Smooth muscle cell (in vitro differentiated cells): ENCODE measurements around the gene KMT2B. TPM values are rescaled to one million over a fixed set of nuclear protein-coding genes. Genes with fewer than 3 reads are reported as not detected.
A peak's percentile ranks its signal among the peaks of the same experiment; 100 is the strongest.

ENCODE experiments used
- DNase-seq: peaks from one replicate; lab custom pipeline; 2025; ENCODE audit not compliant: unreplicated experiment; lab: John Stamatoyannopoulos, UW
- H2AFZ ChIP-seq: fragments of 200-600 bp; sonication (generic); 2 replicates; pipeline ENCODE4 v1.6.0; 2016; ENCODE audit warnings: antibody characterized with exemption, low read depth, mild to moderate bottlenecking
- H3F3A ChIP-seq: fragments of 200-600 bp; sonication (generic); 2 replicates; pipeline ENCODE4 v1.6.0; 2017; ENCODE audit warnings: antibody characterized with exemption, low read depth
- H3K27ac ChIP-seq: fragments of 200-600 bp; sonication (generic); 2 replicates; pipeline ENCODE4 v1.5.1; 2016; ENCODE audit warnings: low read depth, mild to moderate bottlenecking
- H3K27me3 ChIP-seq: fragments of 200-600 bp; sonication (generic); 2 replicates; pipeline ENCODE4 v1.6.1; 2016; ENCODE audit warnings: low read depth, mild to moderate bottlenecking
- H3K36me3 ChIP-seq: fragments of 200-600 bp; sonication (generic); 2 replicates; pipeline ENCODE4 v1.5.1; 2016; ENCODE audit warnings: low read depth
- H3K4me1 ChIP-seq: fragments of 200-600 bp; sonication (generic); 2 replicates; pipeline ENCODE4 v1.5.1; 2016; ENCODE audit warnings: low read depth
- H3K4me2 ChIP-seq: fragments of 200-600 bp; sonication (generic); 2 replicates; pipeline ENCODE4 v1.6.0; 2016; ENCODE audit warnings: mild to moderate bottlenecking
- H3K4me3 ChIP-seq: fragments of 200-600 bp; sonication (generic); 2 replicates; pipeline ENCODE4 v1.5.1; 2016; ENCODE audit warnings: mild to moderate bottlenecking
- H3K79me2 ChIP-seq: fragments of 200-600 bp; sonication (generic); 2 replicates; pipeline ENCODE4 v1.6.0; 2016; ENCODE audit warnings: low read depth, mild to moderate bottlenecking
- H3K9ac ChIP-seq: fragments of 200-600 bp; sonication (generic); 2 replicates; pipeline ENCODE4 v1.6.0; 2016; ENCODE audit warnings: low read depth
- H3K9me3 ChIP-seq: fragments of 200-600 bp; sonication (generic); replicated peaks from 2 replicates; pipeline ENCODE4 v1.5.1; 2016; ENCODE audit warnings: low read depth
- H4K20me1 ChIP-seq: fragments of 200-600 bp; sonication (generic); 2 replicates; pipeline ENCODE4 v1.6.0; 2016; ENCODE audit warnings: low read depth
- WGBS: methylation state at CpG from one replicate; pipeline ENCODE4 v1.1.7; 2016; ENCODE audit warnings: low lambda C conversion rate; 5-methylcytosine and 5-hydroxymethylcytosine counted together
- polyA plus RNA-seq: library from polyadenylated mRNA; unstranded; fragments of >200 nt; fragmentation: Nextera tagmentation; extraction: Ambion mirVana; gene quantifications from 2 replicates; pipeline ENCODE4 v1.2.1, GENCODE V29; 2016
- total RNA-seq: library from RNA; depleted of rRNA; stranded (reverse); fragments of >200 nt; gene quantifications from 2 replicates; pipeline ENCODE4 v1.2.3, GENCODE V29; 2014
- TF ChIP-seq, protein P1 (sequence below): fragments of 200-600 bp; sonication (generic); IDR thresholded peaks from 2 replicates; pipeline ENCODE4 v1.5.1; 2017; ENCODE audit warnings: borderline replicate concordance, mild to moderate bottlenecking, antibody characterized with exemption; ENCODE audit not compliant: insufficient read depth, poor library complexity, severe bottlenecking

KMT2B gene
- total and polyA plus RNA-seq, 2 experiments from 2014 or later = 8.8 to 31.1 TPM

DNA sequence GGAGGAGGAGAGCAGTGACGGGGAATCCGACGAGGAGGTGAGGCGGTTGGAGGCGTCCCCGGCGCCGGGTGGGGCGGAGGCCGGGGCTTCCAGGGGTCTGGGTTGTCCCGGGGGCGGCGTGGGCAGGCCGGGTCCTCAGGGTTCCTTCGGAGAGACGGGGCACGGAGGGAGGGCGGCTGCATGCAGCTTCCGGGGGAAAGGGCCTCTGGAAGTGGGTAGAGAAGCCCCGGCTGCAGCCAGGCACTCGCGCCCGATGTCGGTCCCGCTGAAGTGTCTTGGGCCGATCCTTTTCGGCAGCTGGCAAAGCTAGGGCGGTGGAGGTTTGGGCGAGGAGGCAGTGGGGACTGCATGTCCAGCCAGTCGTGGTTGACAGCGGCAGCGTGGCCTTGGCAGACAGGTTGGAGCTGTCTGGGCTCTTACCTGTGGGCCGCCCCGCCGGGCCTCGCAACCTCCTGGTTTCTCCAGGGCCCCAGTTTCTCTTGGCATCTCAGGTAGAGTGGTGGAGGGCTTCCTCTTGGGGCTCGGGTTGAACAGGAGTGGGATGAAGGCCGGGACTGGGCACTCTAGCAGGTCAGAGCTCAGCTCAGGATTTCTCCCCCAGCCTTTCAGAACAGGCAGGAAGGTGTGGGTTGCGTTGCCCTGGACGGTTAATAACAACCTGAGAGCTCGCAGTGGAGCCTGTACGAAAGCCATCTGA, 690 bp downstream of the KMT2B start:
- Histone ChIP-seq H3K4me1 (peaks cover 12% of the 10 kb centered on the region), H3K9ac (peak overlapping the region; percentile 69), H3K9me3 (no peaks in the 10 kb centered on the region), H3K27ac (peak overlapping the region; percentile 71), H4K20me1 (peaks cover 25% of the 10 kb centered on the region), H2AFZ (no peak overlapping the region), H3K79me2 (peaks cover 39% of the 10 kb centered on the region), H3K4me2 (peak overlapping the region; percentile 86), H3K27me3 (no peaks in the 10 kb centered on the region), H3K4me3 (peak overlapping the region; percentile 88), H3K36me3 (no peaks in the 10 kb centered on the region), H3F3A (no peaks in the 10 kb centered on the region)
- WGBS = 3% methylated on average over 26 of the region's 42 CpGs
- no peak for DNase-seq
- TF ChIP-seq, protein P1, sequence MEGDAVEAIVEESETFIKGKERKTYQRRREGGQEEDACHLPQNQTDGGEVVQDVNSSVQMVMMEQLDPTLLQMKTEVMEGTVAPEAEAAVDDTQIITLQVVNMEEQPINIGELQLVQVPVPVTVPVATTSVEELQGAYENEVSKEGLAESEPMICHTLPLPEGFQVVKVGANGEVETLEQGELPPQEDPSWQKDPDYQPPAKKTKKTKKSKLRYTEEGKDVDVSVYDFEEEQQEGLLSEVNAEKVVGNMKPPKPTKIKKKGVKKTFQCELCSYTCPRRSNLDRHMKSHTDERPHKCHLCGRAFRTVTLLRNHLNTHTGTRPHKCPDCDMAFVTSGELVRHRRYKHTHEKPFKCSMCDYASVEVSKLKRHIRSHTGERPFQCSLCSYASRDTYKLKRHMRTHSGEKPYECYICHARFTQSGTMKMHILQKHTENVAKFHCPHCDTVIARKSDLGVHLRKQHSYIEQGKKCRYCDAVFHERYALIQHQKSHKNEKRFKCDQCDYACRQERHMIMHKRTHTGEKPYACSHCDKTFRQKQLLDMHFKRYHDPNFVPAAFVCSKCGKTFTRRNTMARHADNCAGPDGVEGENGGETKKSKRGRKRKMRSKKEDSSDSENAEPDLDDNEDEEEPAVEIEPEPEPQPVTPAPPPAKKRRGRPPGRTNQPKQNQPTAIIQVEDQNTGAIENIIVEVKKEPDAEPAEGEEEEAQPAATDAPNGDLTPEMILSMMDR = no peak

DNA sequence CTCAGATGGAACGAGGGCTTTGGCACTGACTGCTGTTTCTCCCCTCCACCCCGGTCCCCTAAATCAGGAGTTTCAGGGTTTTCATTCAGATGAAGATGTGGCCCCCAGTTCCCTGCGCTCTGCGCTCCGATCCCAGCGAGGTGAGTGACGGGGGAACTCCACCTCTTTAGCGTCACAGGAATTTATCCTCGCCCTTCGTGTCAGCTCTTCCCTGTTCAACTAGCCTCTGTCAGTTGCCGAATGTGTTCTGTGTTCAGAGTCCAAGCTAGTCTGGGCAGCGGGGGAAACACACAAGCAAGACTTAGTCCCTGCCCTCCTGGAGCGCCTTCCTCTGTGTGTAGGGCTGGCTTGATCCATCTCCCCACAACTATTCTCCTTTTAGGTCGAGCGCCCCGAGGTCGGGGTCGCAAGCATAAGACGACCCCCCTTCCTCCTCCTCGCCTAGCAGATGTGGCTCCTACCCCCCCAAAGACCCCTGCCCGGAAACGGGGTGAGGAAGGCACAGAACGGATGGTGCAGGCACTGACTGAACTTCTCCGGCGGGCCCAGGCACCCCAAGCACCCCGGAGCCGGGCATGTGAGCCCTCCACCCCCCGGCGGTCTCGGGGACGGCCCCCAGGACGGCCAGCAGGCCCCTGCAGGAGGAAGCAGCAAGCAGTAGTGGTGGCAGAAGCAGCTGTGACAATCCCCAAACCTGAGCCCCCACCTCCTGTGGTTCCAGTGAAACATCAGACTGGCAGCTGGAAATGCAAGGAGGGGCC, 1.8 kb downstream of the KMT2B start:
- H3K9ac ChIP-seq = no peak overlapping the region
- H3K79me2 ChIP-seq = peaks cover 39% of the 10 kb centered on the region
- no peak for DNase-seq
- H2AFZ ChIP-seq = no peak overlapping the region
- WGBS = 92% methylated on average over 32 of the region's 32 CpGs
- peaks cover 25% of the 10 kb centered on the region for H4K20me1 ChIP-seq
- no peaks in the 10 kb centered on the region for H3K9me3 ChIP-seq
- peak overlapping the region; percentile 88 for H3K4me3 ChIP-seq
- H3K27me3 ChIP-seq = no peaks in the 10 kb centered on the region
- TF ChIP-seq, protein P1 = no peak
- peak overlapping the region; percentile 86 for H3K4me2 ChIP-seq
- H3K27ac ChIP-seq = no peak overlapping the region
- H3K36me3 ChIP-seq = no peaks in the 10 kb centered on the region
- H3K4me1 ChIP-seq = peaks cover 12% of the 10 kb centered on the region
- no peaks in the 10 kb centered on the region for H3F3A ChIP-seq

DNA sequence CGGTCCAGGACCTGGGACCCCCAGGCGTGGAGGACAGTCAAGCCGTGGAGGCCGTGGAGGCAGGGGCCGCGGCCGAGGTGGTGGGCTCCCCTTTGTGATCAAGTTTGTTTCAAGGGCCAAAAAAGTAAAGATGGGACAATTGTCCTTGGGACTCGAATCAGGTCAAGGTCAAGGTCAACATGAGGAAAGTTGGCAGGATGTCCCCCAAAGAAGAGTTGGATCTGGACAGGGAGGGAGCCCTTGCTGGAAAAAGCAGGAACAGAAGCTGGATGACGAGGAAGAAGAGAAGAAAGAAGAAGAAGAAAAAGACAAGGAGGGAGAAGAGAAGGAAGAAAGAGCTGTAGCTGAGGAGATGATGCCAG, 2.3 kb downstream of the KMT2B start:
- no peaks in the 10 kb centered on the region for H3K27me3 ChIP-seq
- no peak overlapping the region for H3K4me3 ChIP-seq
- no peak for DNase-seq
- H3K9ac ChIP-seq = no peak overlapping the region
- H3K27ac ChIP-seq = no peak overlapping the region
- peaks cover 12% of the 10 kb centered on the region for H3K4me1 ChIP-seq
- H2AFZ ChIP-seq = no peak overlapping the region
- H4K20me1 ChIP-seq = peaks cover 25% of the 10 kb centered on the region
- TF ChIP-seq, protein P1 = no peak
- 98% methylated on average over 9 of the region's 9 CpGs for WGBS
- no peaks in the 10 kb centered on the region for H3K36me3 ChIP-seq
- no peak overlapping the region for H3K4me2 ChIP-seq
- H3K79me2 ChIP-seq = peaks cover 39% of the 10 kb centered on the region
- H3F3A ChIP-seq = no peaks in the 10 kb centered on the region
- no peaks in the 10 kb centered on the region for H3K9me3 ChIP-seq
